ENCODE data around the gene HBB. TPM values are rescaled to one million over a fixed set of nuclear protein-coding genes. Genes with fewer than 3 reads are reported as not detected.

Gene HBB
- total RNA-seq, 1 experiment from 2014 or later, result not detected

- Mint-ChIP-seq H3K9me3 (ENCODE audit: unreplicated experiment) (no peaks in the 10 kb centered on the region), H3K36me3 (ENCODE audit: insufficient read depth, unreplicated experiment) (no peaks in the 10 kb centered on the region), H3K4me3 (ENCODE audit: unreplicated experiment) (no peak overlapping the region), H3K27ac (ENCODE audit: unreplicated experiment) (no peak overlapping the region), H3K27me3 (ENCODE audit: insufficient read depth, unreplicated experiment) (peaks cover 19% of the 10 kb centered on the region), H3K4me1 (ENCODE audit: low read depth, unreplicated experiment) (no peaks in the 10 kb centered on the region)
- no peaks in the 10 kb centered on the region for H3K4me1 ChIP-seq
- POLR2A ChIA-PET, result no interaction called here
- BruUV-seq (replicated peaks), result no TSS peak
- intact Hi-C loops (cut with micrococcal nuclease; ENCODE audit: unreplicated experiment), result no loop called here
- CTCF ChIA-PET, result no interaction called here
- H3K9me3 ChIP-seq, result no peaks in the 10 kb centered on the region
- H3K36me3 ChIP-seq (ENCODE audit: control insufficient read depth, insufficient read depth, low read length), result no peaks in the 10 kb centered on the region
- no peak for DNase-seq
- no peak for TF ChIP-seq CTCF (IDR thresholded peaks at IDR 0.05; ENCODE audit: insufficient read depth in 1 of 2, low read depth in 1 of 2, low read length in 1 of 2, severe bottlenecking in 1 of 2, unreplicated experiment in 1 of 2)
- H3K27me3 ChIP-seq (replicated peaks; ENCODE audit: control insufficient read depth, insufficient read depth, low read length), result no peaks in the 10 kb centered on the region
- H3K4me3 ChIP-seq (ENCODE audit: low read depth, low read length), result no peak overlapping the region
These were observed 26.0 kb upstream of the HBB start for GRCh38 chr11:5252919-5253265.

- intact Hi-C loops (cut with micrococcal nuclease; ENCODE audit: unreplicated experiment), result no loop called here
- no peak for DNase-seq
- Mint-ChIP-seq H3K4me3 (ENCODE audit: unreplicated experiment) (no peak overlapping the region), H3K36me3 (ENCODE audit: insufficient read depth, unreplicated experiment) (no peaks in the 10 kb centered on the region), H3K4me1 (ENCODE audit: low read depth, unreplicated experiment) (no peaks in the 10 kb centered on the region), H3K9me3 (ENCODE audit: unreplicated experiment) (no peaks in the 10 kb centered on the region), H3K27me3 (ENCODE audit: insufficient read depth, unreplicated experiment) (peaks cover 21% of the 10 kb centered on the region), H3K27ac (ENCODE audit: unreplicated experiment) (no peak overlapping the region)
- Histone ChIP-seq H3K36me3 (ENCODE audit: control insufficient read depth, insufficient read depth, low read length) (no peaks in the 10 kb centered on the region), H3K9me3 (no peaks in the 10 kb centered on the region), H3K4me3 (ENCODE audit: low read depth, low read length) (no peak overlapping the region), H3K27me3 (replicated peaks; ENCODE audit: control insufficient read depth, insufficient read depth, low read length) (no peaks in the 10 kb centered on the region), H3K4me1 (no peaks in the 10 kb centered on the region)
- ChIA-PET CTCF (no interaction called here), POLR2A (no interaction called here)
- no TSS peak for BruUV-seq (replicated peaks)
- no peak for TF ChIP-seq CTCF (IDR thresholded peaks at IDR 0.05; ENCODE audit: insufficient read depth in 1 of 2, low read depth in 1 of 2, low read length in 1 of 2, severe bottlenecking in 1 of 2, unreplicated experiment in 1 of 2)
These were observed 25.5 kb upstream of the HBB start for GRCh38 chr11:5252192-5252918.

GRCh38 chr11:5251746-5252145, 24.9 kb upstream of the HBB start:
- Mint-ChIP-seq H3K4me1 (ENCODE audit: low read depth, unreplicated experiment) (no peaks in the 10 kb centered on the region), H3K27ac (ENCODE audit: unreplicated experiment) (no peak overlapping the region), H3K9me3 (ENCODE audit: unreplicated experiment) (no peaks in the 10 kb centered on the region), H3K27me3 (ENCODE audit: insufficient read depth, unreplicated experiment) (peaks cover 24% of the 10 kb centered on the region), H3K36me3 (ENCODE audit: insufficient read depth, unreplicated experiment) (no peaks in the 10 kb centered on the region), H3K4me3 (ENCODE audit: unreplicated experiment) (no peak overlapping the region)
- TF ChIP-seq CTCF (IDR thresholded peaks at IDR 0.05; ENCODE audit: insufficient read depth in 1 of 2, low read depth in 1 of 2, low read length in 1 of 2, severe bottlenecking in 1 of 2, unreplicated experiment in 1 of 2), result no peak
- no peaks in the 10 kb centered on the region for H3K9me3 ChIP-seq
- intact Hi-C loops (cut with micrococcal nuclease; ENCODE audit: unreplicated experiment), result no loop called here
- no peak for DNase-seq
- H3K4me1 ChIP-seq, result no peaks in the 10 kb centered on the region
- H3K36me3 ChIP-seq (ENCODE audit: control insufficient read depth, insufficient read depth, low read length), result no peaks in the 10 kb centered on the region
- H3K4me3 ChIP-seq (ENCODE audit: low read depth, low read length), result no peak overlapping the region
- no TSS peak for BruUV-seq (replicated peaks)
- POLR2A ChIA-PET, result no interaction called here
- CTCF ChIA-PET, result no interaction called here
- no peaks in the 10 kb centered on the region for H3K27me3 ChIP-seq (replicated peaks; ENCODE audit: control insufficient read depth, insufficient read depth, low read length)

Measured in Caco-2 (cell line).